ENCODE data around the gene NYNRIN. TPM values are rescaled to one million over a fixed set of nuclear protein-coding genes. Genes with fewer than 3 reads are reported as not detected.
A peak's percentile ranks its signal among the peaks of the same experiment; 100 is the strongest.

Gene NYNRIN
- total RNA-seq, 2 experiments from 2014 or later, result 0.02 TPM; not detected in 1

DNA sequence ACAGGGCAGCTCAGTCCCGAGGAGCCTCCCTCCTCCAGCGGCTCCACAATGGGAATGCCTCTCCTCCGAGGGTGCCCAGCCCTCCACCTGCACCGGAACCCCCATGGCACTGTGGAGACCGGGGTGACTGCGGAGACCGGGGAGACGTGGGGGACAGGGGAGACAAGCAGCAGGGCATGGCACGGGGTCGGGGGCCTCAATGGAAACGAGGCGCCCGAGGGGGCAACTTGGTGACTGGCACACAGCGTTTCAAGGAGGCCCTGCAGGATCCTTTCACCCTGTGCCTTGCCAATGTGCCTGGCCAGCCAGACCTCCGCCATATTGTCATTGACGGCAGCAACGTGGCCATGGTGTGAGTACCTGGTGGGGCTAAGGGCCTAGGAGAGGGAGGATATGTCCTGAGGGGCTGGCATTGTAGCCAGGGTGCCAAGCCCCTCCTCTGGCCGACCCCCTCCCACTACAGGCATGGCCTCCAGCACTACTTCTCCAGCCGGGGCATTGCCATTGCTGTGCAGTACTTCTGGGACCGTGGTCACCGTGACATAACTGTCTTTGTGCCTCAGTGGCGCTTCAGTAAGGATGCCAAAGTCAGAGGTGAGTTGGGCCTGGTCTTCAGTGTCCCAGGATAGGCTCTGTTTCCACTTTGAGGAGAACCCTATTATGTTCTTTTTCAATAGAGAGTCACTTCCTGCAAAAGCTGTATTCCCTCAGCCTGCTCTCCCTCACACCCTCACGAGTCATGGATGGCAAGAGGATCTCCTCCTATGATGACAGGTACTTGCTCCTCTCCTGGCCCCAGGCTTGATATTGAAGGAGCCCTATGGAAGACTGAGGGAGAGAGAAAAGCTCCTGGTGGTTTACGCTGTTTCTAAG lies 33.7 kb downstream of the NYNRIN start:
- intact Hi-C loops (cut with micrococcal nuclease), result no loop called here
- CTCF ChIA-PET, result interaction anchor here (0.7 to 18.0 kb wide), 39 partner anchors 9 to 375 kb away, joined by 3 to 617 read pairs (median 8); partner anchors contain the start of genes ADCY4, CHMP4A, CIDEB and DHRS1
- Mint-ChIP-seq H3K27me3 (ENCODE audit: low read depth) (no peaks in the 10 kb centered on the region), H3K4me1 (ENCODE audit: low read depth) (peaks cover 42% of the 10 kb centered on the region), H3K4me3 (no peak overlapping the region), H3K36me3 (ENCODE audit: low read depth) (peaks cover 30% of the 10 kb centered on the region), H3K9me3 (no peaks in the 10 kb centered on the region), H3K27ac (no peak overlapping the region)
- no peak for DNase-seq

DNA sequence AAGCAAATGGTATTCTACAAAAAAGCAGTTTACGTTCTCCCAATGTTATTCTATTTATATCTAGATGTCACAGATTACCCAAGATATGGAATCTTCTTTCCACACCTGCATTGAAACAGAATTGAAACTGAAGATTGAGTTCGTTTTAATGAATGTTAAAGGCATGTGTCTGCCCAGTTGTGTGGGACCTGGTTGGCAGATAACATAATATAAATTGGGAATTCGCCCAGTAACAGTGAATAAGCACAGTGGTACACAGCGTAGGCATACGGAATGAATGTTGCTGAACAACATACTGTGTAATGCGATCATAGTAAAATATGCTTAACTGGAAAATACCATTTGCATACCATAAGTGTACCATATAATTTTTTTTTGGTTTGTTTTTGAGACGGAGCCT lies 35.2 kb downstream of the NYNRIN start:
- Mint-ChIP-seq H3K4me1 (ENCODE audit: low read depth) (peaks cover 44% of the 10 kb centered on the region), H3K4me3 (no peak overlapping the region), H3K36me3 (ENCODE audit: low read depth) (peaks cover 38% of the 10 kb centered on the region), H3K27me3 (ENCODE audit: low read depth) (no peaks in the 10 kb centered on the region), H3K9me3 (no peaks in the 10 kb centered on the region), H3K27ac (no peak overlapping the region)
- no peak for DNase-seq
- CTCF ChIA-PET, result interaction anchor here (3.9 to 18.0 kb wide), 3 partner anchors 68 to 127 kb away, joined by 22 to 617 read pairs (median 31); partner anchors contain the start of genes ADCY4, CIDEB and RIPK3
- intact Hi-C loops (cut with micrococcal nuclease), result no loop called here

DNA sequence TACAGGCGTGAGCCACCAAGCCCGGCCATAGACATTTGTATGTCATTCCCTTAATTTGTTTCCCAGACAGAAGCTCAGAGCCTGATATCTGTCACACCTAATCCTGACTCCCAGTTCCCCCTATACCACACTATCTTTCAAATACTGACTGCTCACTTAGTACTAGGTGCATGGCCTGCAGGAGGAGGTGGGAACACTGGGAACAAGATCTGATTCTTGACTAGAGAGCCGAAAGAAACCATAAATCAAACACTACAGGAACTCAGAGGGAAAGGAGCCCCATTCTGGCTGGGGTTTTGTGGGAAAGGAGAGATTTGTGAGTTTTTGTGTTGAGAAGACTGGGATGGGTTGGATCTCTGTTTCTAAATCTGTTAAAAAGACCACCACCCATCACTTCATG lies 35.9 kb downstream of the NYNRIN start:
- intact Hi-C loops (cut with micrococcal nuclease), result no loop called here
- H3K4me1 Mint-ChIP-seq (ENCODE audit: low read depth), result peaks cover 45% of the 10 kb centered on the region
- H3K4me3 Mint-ChIP-seq, result no peak overlapping the region
- no peak for DNase-seq
- H3K9me3 Mint-ChIP-seq, result no peaks in the 10 kb centered on the region
- no peak overlapping the region for H3K27ac Mint-ChIP-seq
- no peaks in the 10 kb centered on the region for H3K27me3 Mint-ChIP-seq (ENCODE audit: low read depth)
- CTCF ChIA-PET, result interaction anchor here (3.9 to 18.0 kb wide), 4 partner anchors 10 to 127 kb away, joined by 19 to 617 read pairs (median 26); partner anchors contain the start of genes ADCY4, CIDEB and RIPK3
- peaks cover 38% of the 10 kb centered on the region for H3K36me3 Mint-ChIP-seq (ENCODE audit: low read depth)

- Mint-ChIP-seq H3K27ac (no peak overlapping the region), H3K9me3 (no peaks in the 10 kb centered on the region), H3K4me3 (no peak overlapping the region), H3K36me3 (ENCODE audit: low read depth) (peaks cover 38% of the 10 kb centered on the region), H3K27me3 (ENCODE audit: low read depth) (no peaks in the 10 kb centered on the region), H3K4me1 (ENCODE audit: low read depth) (peaks cover 47% of the 10 kb centered on the region)
- intact Hi-C loops (cut with micrococcal nuclease), result no loop called here
- CTCF ChIA-PET, result interaction anchor here (0.6 to 18.0 kb wide), 14 partner anchors 8 to 155 kb away, joined by 3 to 617 read pairs (median 6); partner anchors contain the start of genes ADCY4, CIDEB and RIPK3
- DNase-seq, result no peak
These were observed 36.5 kb downstream of the NYNRIN start for GRCh38 chr14:24435192-24435810.

- H3K4me1 Mint-ChIP-seq (ENCODE audit: low read depth), result peaks cover 52% of the 10 kb centered on the region
- no peak for DNase-seq
- peaks cover 43% of the 10 kb centered on the region for H3K36me3 Mint-ChIP-seq (ENCODE audit: low read depth)
- H3K27me3 Mint-ChIP-seq (ENCODE audit: low read depth), result no peaks in the 10 kb centered on the region
- CTCF ChIA-PET, result interaction anchor here (0.6 to 18.0 kb wide), 22 partner anchors 9 to 194 kb away, joined by 3 to 617 read pairs (median 4); partner anchors contain the start of genes ADCY4, CIDEB, RIPK3 and TINF2
- H3K9me3 Mint-ChIP-seq, result no peaks in the 10 kb centered on the region
- intact Hi-C loops (cut with micrococcal nuclease), result loop anchor here (1.0 kb wide), 3 partner anchors 71 to 109 kb away; no protein-coding TSS in a partner anchor
- H3K4me3 Mint-ChIP-seq, result no peak overlapping the region
- no peak overlapping the region for H3K27ac Mint-ChIP-seq
These were observed 37.2 kb downstream of the NYNRIN start for GRCh38 chr14:24435998-24436354.

- Mint-ChIP-seq H3K36me3 (ENCODE audit: low read depth) (peaks cover 42% of the 10 kb centered on the region), H3K9me3 (no peaks in the 10 kb centered on the region), H3K4me1 (ENCODE audit: low read depth) (peaks cover 52% of the 10 kb centered on the region), H3K27ac (peak overlapping the region; percentile 59), H3K4me3 (no peak overlapping the region), H3K27me3 (ENCODE audit: low read depth) (no peaks in the 10 kb centered on the region)
- CTCF ChIA-PET, result interaction anchor here (0.6 to 18.0 kb wide), 27 partner anchors 10 to 275 kb away, joined by 3 to 617 read pairs (median 4); partner anchors contain the start of genes ADCY4, CIDEB, IRF9 and MDP1
- intact Hi-C loops (cut with micrococcal nuclease), result loop anchor here (1.0 kb wide), 3 partner anchors 71 to 109 kb away; no protein-coding TSS in a partner anchor
- peak; percentile 57 for DNase-seq
These were observed 37.7 kb downstream of the NYNRIN start for GRCh38 chr14:24436355-24437019.

GRCh38 chr14:24437020-24437735 lies 38.4 kb downstream of the NYNRIN start:
- H3K27me3 Mint-ChIP-seq (ENCODE audit: low read depth), result no peaks in the 10 kb centered on the region
- peaks cover 53% of the 10 kb centered on the region for H3K4me1 Mint-ChIP-seq (ENCODE audit: low read depth)
- no peaks in the 10 kb centered on the region for H3K9me3 Mint-ChIP-seq
- DNase-seq, result peak; percentile 12
- CTCF ChIA-PET, result interaction anchor here (0.6 to 18.0 kb wide), 24 partner anchors 10 to 276 kb away, joined by 3 to 617 read pairs (median 4); partner anchors contain the start of genes ADCY4, CIDEB, IRF9 and MDP1
- peaks cover 42% of the 10 kb centered on the region for H3K36me3 Mint-ChIP-seq (ENCODE audit: low read depth)
- H3K4me3 Mint-ChIP-seq, result no peak overlapping the region
- intact Hi-C loops (cut with micrococcal nuclease), result no loop called here
- peak overlapping the region; percentile 75 for H3K27ac Mint-ChIP-seq

- Mint-ChIP-seq H3K9me3 (no peaks in the 10 kb centered on the region), H3K27ac (peak overlapping the region; percentile 75), H3K4me1 (ENCODE audit: low read depth) (peaks cover 53% of the 10 kb centered on the region), H3K4me3 (no peak overlapping the region), H3K27me3 (ENCODE audit: low read depth) (no peaks in the 10 kb centered on the region), H3K36me3 (ENCODE audit: low read depth) (peaks cover 46% of the 10 kb centered on the region)
- CTCF ChIA-PET, result interaction anchor here (0.9 to 18.0 kb wide), 11 partner anchors 13 to 221 kb away, joined by 3 to 617 read pairs (median 6); partner anchors contain the start of genes ADCY4, CIDEB, MDP1 and RIPK3
- intact Hi-C loops (cut with micrococcal nuclease), result no loop called here
- no peak for DNase-seq
These were observed 38.9 kb downstream of the NYNRIN start for GRCh38 chr14:24437736-24438067.

- Mint-ChIP-seq H3K27ac (peak overlapping the region; percentile 82), H3K4me3 (no peak overlapping the region), H3K27me3 (ENCODE audit: low read depth) (no peaks in the 10 kb centered on the region), H3K36me3 (ENCODE audit: low read depth) (peaks cover 40% of the 10 kb centered on the region), H3K9me3 (no peaks in the 10 kb centered on the region), H3K4me1 (ENCODE audit: low read depth) (peaks cover 48% of the 10 kb centered on the region)
- intact Hi-C loops (cut with micrococcal nuclease), result no loop called here
- DNase-seq, result no peak
- CTCF ChIA-PET, result interaction anchor here (0.7 to 18.0 kb wide), 7 partner anchors 14 to 131 kb away, joined by 3 to 617 read pairs (median 22); partner anchors contain the start of genes ADCY4, CIDEB and RIPK3
These were observed 39.7 kb downstream of the NYNRIN start for GRCh38 chr14:24438223-24439097.

- Mint-ChIP-seq H3K27ac (peak overlapping the region; percentile 82), H3K27me3 (ENCODE audit: low read depth) (no peaks in the 10 kb centered on the region), H3K9me3 (no peaks in the 10 kb centered on the region), H3K4me3 (no peak overlapping the region), H3K4me1 (ENCODE audit: low read depth) (peaks cover 49% of the 10 kb centered on the region), H3K36me3 (ENCODE audit: low read depth) (peaks cover 42% of the 10 kb centered on the region)
- DNase-seq, result no peak
- intact Hi-C loops (cut with micrococcal nuclease), result no loop called here
- CTCF ChIA-PET, result interaction anchor here (0.7 to 5.4 kb wide), 4 partner anchors 8 to 106 kb away, joined by 3 to 63 read pairs (median 20); partner anchors contain the start of genes CBLN3 and KHNYN
These were observed 40.5 kb downstream of the NYNRIN start for GRCh38 chr14:24439257-24439656.
